ENCODE measurements around the gene DPEP3.

GRCh38 chr16:67935402-67936123 is 44.7 kb downstream of the DPEP3 start:
- TF ChIP-seq EZH2 (IDR thresholded peaks at IDR 0.05; ENCODE audit: borderline replicate concordance, insufficient read depth, low read length, poor library complexity, severe bottlenecking), result no peak
- TF ChIP-seq, protein P1, sequence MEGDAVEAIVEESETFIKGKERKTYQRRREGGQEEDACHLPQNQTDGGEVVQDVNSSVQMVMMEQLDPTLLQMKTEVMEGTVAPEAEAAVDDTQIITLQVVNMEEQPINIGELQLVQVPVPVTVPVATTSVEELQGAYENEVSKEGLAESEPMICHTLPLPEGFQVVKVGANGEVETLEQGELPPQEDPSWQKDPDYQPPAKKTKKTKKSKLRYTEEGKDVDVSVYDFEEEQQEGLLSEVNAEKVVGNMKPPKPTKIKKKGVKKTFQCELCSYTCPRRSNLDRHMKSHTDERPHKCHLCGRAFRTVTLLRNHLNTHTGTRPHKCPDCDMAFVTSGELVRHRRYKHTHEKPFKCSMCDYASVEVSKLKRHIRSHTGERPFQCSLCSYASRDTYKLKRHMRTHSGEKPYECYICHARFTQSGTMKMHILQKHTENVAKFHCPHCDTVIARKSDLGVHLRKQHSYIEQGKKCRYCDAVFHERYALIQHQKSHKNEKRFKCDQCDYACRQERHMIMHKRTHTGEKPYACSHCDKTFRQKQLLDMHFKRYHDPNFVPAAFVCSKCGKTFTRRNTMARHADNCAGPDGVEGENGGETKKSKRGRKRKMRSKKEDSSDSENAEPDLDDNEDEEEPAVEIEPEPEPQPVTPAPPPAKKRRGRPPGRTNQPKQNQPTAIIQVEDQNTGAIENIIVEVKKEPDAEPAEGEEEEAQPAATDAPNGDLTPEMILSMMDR (IDR thresholded peaks at IDR 0.05; ENCODE audit: poor library complexity, severe bottlenecking), result no peak

Measured in neural cell (in vitro differentiated cells).